GM18520 (cell line): ENCODE results near the gene PIM1.
"Not testable (repeated sequence)": the region's sequence is repeated elsewhere in the genome, so short reads cannot be mapped to it uniquely, and the experiment has no call there.

Experiments
- ATAC-seq: cut with Tn5 transposase; IDR thresholded peaks from one replicate; pipeline ENCODE4 v1.9.1; 2021; ENCODE audit not compliant: unreplicated experiment

Gene PIM1

DNA sequence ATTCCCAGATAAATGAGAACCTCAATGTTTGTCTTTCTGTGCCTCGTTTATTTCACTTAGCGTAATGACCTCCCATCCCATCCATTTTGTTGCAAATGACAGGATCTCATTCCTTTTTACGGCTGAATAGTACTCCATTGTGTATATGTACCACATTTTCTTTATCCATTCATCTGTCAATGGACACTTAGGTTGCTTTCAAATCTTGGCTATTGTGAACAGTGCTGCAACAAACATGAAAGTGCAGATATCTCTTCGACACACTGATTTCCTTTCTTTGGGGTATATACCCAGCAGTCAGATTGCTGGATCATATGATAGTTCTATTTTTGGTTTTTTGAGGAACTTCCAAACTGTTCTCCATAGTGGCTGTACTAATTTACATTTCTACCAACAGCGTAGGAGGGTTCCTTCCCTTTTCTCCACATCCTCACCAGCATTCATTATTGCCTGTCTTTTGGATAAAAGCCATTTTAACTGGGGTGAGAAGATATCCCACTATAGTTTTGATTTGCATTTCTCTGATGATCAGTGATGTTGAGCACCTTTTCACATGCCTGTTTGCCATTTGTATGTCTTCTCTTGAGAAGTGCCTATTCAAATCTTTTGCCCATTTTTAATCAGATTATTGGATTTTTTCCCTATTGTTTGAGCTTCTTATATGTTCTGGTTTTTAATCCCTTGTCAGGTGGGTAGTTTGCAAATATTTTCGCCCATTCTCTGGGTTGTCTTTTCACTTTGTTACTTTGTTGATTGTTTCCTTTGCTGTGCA is 16.2 kb downstream of the PIM1 start:
- not testable (repeated sequence) for ATAC-seq

DNA sequence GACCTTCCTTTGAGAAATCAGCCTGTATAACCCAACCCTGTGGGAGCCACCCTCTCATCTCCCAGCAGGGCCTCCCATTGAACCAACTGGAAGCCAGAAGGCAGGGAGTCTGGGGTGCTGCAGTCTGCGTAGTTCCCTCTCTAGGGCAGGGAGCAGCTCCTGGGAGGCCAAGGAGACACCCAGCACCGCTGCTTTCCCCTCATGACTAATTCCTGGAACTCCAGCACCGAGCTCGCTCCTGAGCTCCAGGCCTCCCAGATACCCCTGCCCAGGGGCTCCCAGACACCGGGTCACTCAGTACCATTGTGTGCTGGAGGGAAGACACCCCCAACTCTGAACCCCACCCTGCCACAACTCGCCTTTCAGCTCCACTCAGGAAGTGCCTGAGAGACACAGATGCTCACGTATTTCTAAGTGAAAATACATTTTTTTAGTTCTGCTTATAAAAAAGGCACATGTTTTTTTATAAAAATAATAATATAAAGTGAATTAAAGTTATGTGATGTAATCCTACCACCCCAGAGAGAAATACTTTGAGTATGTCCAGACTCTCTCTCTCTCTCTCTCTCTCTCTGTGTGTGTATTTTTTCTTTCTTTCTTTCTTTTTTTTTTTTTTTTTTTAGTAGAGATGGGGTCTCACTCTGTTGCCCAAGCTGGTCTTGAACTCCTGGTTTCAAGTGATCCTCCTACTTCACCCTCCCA is 17.5 kb downstream of the PIM1 start:
- no peak for ATAC-seq

GRCh38 chr6:37188962-37189510 is 19.1 kb downstream of the PIM1 start:
- no peak for ATAC-seq

DNA sequence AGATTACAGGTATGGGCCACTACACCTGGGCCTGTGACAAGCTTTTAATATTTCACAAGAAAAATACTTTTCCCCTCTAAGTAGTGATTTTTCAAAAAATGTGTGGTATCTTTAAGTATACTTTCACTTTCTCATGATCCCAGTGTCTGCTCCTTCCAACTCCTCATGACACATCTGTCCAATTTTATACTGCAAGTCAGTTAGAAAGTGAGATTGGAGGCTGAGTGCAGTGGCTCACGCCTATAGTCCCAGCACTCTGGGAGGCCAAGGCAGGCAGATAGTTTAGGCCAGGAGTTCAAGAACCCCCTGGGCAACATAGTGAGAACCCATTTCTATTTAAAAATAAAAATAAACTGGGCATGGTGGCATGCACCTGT is 20.2 kb downstream of the PIM1 start:
- ATAC-seq, result no peak

GRCh38 chr6:37192666-37193065 is 22.7 kb downstream of the PIM1 start:
- no peak for ATAC-seq

DNA sequence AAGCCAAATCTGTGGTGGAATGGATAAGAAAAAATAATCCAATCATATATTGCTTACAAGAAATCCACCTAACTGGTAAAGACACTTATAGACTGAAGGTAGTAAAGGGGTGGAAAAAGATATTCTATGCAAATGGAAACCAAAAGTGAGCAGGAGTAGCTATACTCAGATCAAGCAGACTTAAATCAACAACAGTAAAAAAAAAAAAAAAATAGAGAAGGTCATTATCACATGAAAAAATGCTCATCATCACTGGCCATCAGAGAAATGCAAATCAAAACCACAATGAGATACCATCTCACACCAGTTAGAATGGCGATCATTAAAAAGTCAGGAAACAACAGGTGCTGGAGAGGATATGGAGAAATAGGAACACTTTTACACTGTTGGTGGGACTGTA is 24.9 kb downstream of the PIM1 start:
- not testable (repeated sequence) for ATAC-seq

DNA sequence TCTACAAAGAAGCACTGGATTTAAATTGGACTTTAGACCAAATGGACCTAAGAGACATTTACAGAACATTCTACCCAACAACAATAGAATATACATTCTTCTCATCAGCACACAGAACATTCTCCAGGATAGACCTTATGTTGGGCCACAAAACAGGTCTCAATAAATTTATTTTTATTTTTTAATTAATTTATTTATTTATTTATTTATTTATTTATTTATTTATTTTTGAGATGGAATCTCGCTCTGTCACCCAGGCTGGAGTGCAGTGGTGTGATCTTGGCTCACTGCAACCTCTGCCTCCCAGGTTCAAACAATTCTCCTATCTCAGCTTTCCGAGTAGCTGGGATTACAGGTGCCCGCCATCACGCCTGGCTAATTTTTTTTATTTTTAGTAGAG is 26.5 kb downstream of the PIM1 start:
- ATAC-seq, result not testable (repeated sequence)

GRCh38 chr6:37200085-37200484 is 30.1 kb downstream of the PIM1 start:
- no peak for ATAC-seq

DNA sequence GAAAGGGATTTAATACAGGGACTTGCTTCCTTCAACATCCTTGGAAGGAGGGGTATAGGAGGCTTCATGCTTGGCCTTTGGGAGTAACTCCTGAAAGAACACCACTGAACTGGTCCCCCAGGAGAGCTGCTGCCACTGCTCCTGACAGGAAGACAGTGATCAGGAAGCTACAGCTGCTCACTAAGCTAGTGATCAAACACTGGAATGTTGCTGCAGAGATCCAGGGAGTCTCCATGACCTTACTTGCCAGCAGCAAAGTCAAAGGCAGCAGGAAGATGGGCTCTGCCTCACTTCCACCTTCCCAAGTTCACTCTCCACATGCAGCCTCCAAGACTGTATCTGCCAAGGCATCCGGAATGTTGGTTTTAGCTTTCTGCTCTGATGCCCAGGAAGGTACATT is 31.8 kb downstream of the PIM1 start:
- no peak for ATAC-seq

DNA sequence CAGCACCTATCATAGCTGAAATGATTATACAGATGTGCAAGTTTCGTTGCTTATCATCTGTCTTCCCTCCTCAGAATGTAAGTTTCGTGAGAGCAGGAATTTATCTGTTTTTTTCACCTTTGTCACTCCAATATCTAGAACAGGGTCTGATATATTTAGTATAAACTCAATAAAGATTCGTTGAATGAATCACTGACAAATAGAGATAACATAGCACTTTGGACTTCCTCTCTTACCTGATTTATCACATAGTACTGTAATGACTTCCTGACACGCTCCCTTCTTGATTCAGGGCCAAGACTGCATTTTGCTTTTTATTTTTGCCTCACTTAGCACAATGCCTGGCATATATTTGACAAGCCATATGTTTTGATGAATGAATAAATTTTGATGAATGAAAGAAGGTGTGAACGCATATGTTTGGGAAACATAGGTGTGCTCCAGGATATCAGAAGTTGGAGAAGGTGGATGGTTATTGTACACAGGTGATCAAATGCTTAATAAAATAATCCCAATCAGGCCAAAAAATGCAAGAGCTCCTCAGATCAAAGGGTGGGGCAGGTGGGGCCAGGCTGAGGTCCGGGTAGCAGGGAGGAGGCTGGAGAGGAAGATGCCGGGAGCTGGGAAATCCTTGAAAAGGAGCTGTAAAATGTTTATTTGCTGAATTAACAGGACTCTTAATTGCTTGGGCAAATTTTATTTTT is 33.0 kb downstream of the PIM1 start:
- no peak for ATAC-seq

DNA sequence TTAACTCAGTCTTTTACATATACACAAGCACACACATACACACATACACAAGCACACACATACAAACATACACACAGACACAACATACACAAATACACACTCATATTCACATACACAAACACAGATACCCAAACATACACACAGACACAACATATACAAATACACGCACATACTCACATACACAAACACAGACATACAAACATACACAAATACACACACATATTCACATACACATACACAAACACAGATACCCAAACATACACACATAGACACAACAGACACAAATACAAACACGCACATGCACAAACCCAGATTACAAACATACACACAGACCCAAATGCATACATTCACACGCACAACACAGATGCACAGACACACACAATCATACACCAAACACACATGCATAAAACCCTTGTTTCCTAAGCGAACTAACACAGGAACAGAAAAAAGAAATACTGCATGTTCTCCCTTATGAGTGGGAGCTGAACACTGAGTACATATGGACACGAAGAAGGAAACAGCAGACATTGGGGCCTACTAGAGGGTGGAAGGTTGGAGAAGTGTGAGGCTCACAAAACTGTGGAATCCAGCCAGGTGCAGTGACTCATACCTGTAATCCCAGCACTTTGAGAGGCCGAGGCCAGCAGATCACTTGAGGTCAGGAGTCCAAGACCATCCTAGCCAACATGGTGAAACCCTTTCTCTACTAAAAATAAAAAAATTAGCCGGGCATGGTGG is 34.2 kb downstream of the PIM1 start:
- ATAC-seq, result no peak

GRCh38 chr6:37205175-37205996 is 35.4 kb downstream of the PIM1 start:
- ATAC-seq, result no peak

- no peak for ATAC-seq
Observed at GRCh38 chr6:37205997-37206340, 36.0 kb downstream of the PIM1 start.

DNA sequence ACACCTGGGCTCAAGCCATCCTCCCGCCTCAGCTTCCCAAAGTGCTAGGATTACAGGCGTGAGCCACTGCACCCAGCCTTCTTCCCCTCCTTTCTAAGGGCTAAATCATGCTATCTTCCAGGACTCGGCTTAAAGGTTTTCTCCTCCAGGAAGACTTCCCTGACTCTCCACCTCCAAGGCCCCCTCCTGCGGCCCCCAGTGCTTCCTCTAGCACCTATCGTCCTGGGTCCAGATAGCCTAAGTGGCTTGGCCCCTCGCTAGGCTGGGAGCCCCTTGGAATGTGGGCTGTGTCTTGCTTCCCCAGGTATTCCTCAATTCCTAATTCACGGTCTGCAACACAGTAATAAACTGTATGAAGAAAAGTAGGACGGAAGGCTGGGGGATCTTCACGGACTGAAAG is 36.7 kb downstream of the PIM1 start:
- no peak for ATAC-seq

DNA sequence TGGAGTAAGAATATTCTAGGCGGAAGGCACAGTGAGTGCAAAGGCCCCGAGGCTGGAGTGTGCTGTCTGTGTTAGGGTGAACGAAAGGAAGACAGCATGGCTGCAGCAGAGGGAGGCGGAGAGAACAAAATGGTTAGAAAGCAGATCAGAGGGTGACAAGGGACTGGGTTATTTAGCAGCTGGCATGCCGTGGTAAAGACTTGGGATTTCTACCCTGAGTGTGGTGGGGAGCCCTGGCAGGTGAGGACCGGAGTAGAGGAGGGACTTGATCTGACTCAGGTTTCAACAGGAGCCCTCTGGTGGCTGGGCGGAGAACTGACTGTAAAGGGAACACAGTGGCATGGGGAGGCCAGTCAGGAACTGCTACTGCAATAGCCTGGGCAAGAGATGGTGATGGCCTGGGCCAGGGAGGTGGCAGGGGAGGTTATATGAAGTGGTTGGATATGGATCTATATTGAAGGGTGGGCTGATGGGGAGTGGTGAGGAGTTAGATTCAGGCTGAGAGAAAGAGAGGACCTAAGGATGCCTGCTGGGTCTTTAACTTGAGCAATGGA is 38.0 kb downstream of the PIM1 start:
- ATAC-seq, result no peak

DNA sequence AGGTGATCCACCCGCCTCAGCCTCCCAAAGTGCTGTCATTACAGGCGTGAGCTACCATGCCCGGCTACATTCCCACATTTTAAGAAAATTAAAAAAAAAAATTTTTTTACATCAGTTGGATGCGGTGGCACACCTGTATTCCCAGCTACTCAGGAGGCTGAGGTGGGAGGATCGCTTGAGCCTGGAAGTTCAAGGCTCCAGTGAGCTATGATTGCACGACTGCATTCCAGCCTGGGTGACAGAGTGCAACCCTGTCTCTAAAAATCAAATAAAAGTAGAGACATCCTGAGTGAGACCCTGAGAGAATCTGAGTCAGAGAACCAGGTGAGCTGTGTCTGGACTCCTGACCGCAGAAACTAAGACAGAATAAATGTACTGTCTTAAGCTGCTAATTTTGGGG is 38.8 kb downstream of the PIM1 start:
- ATAC-seq, result no peak

DNA sequence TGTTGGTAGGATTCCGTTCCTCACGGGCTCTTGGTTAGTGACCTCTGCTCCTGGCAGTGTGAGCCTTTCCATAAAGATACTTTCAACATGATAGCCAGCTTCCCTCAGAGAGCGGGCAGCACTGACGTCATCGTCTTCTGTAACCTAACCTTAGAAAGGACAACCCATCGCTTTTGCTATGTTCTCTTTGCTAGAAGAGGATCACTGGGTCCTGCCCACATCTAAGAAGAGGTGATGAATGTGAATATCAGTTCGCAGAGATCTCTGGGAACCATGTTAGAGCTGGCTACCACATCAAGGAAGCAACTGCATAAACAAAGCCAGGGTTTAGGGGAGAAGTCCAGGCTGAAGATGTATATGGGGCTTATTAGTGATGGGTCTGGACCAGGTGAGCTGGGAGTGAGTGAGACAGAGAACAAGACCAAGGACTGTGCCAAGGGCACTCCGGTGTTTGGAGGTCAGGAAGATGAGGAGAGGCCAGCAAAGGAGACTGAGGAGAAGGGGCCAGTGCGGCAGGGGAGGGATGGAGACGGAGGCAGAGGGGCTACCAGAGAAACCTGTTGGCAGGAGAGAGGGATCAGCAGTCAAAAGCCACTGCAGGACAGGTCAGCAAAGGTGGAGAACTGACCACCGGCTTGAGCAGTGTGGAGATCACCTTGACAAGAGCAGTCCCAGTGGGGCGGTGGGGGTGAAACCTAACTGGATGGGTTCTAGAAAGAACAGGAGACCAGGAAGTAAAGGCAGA is 39.7 kb downstream of the PIM1 start:
- no peak for ATAC-seq

GRCh38 chr6:37210313-37210968 is 40.5 kb downstream of the PIM1 start:
- ATAC-seq, result no peak

GRCh38 chr6:37212268-37212667 is 42.3 kb downstream of the PIM1 start:
- no peak for ATAC-seq
